ENCODE measurements around the gene TLR9. TPM values are rescaled to one million over a fixed set of nuclear protein-coding genes. Genes with fewer than 3 reads are reported as not detected.

Gene TLR9
- total RNA-seq, 1 donor from 2014 or later = not detected

DNA sequence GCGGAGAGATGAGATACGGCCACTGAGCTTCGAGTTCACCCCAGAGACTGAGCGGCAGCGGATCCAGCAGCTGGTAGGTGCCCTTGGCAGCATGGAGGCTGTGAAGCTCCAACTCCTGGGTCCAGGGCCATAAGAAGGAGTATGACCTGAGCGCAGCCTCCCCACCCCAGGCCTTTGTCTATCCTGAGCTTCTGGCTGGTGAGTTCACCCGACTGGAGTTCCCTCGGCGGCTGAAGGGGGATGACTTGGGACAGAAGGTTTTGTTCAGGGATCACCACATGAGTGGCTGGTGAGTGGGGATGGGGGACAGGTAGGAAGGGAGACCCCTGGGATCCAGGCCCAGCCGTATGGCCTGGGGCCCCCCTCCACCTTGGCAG is 22.7 kb upstream of the TLR9 start:
- DNase-seq (ENCODE audit: extremely low spot score in 2 of 2) = no peak
- no peaks in the 10 kb centered on the region for H3K27me3 ChIP-seq
- TF ChIP-seq POLR2AphosphoS5 (IDR thresholded peaks at IDR 0.05; ENCODE audit: insufficient read depth in 1 of 2, low read depth in 1 of 2) (no peak), POLR2A (IDR thresholded peaks at IDR 0.05) (no peak)
- TF ChIP-seq, protein P1, sequence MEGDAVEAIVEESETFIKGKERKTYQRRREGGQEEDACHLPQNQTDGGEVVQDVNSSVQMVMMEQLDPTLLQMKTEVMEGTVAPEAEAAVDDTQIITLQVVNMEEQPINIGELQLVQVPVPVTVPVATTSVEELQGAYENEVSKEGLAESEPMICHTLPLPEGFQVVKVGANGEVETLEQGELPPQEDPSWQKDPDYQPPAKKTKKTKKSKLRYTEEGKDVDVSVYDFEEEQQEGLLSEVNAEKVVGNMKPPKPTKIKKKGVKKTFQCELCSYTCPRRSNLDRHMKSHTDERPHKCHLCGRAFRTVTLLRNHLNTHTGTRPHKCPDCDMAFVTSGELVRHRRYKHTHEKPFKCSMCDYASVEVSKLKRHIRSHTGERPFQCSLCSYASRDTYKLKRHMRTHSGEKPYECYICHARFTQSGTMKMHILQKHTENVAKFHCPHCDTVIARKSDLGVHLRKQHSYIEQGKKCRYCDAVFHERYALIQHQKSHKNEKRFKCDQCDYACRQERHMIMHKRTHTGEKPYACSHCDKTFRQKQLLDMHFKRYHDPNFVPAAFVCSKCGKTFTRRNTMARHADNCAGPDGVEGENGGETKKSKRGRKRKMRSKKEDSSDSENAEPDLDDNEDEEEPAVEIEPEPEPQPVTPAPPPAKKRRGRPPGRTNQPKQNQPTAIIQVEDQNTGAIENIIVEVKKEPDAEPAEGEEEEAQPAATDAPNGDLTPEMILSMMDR (IDR thresholded peaks at IDR 0.05) = no peak
- intact Hi-C loops (cut with DNase I) = no loop called here
- H3K4me3 ChIP-seq = no peak overlapping the region
- no peak overlapping the region for H3K27ac ChIP-seq
- H3K4me1 ChIP-seq = peaks cover 49% of the 10 kb centered on the region
- H3K9me3 ChIP-seq = no peaks in the 10 kb centered on the region
- H3K36me3 ChIP-seq = peaks cover 0 to 12% of the 10 kb centered on the region in 2 donors

- peaks cover 0 to 12% of the 10 kb centered on the region in 2 donors for H3K36me3 ChIP-seq
- H3K4me3 ChIP-seq = no peak overlapping the region
- H3K4me1 ChIP-seq = peaks cover 43% of the 10 kb centered on the region
These were observed 22.1 kb upstream of the TLR9 start for GRCh38 chr3:52247409-52248164.

GRCh38 chr3:52246728-52247408 is 21.4 kb upstream of the TLR9 start:
- no peaks in the 10 kb centered on the region for H3K27me3 ChIP-seq
- H3K4me3 ChIP-seq = peak overlapping the region; percentile 62 to 70
- intact Hi-C loops (cut with DNase I) = no loop called here
- H3K4me1 ChIP-seq = peaks cover 37% of the 10 kb centered on the region
- DNase-seq (ENCODE audit: extremely low spot score in 2 of 2) = peak in 1 of 2 donors; percentile 89
- H3K36me3 ChIP-seq = peaks cover 0 to 12% of the 10 kb centered on the region in 2 donors
- no peaks in the 10 kb centered on the region for H3K9me3 ChIP-seq
- TF ChIP-seq POLR2AphosphoS5 (IDR thresholded peaks at IDR 0.05; ENCODE audit: insufficient read depth in 1 of 2, low read depth in 1 of 2) (no peak), POLR2A (IDR thresholded peaks at IDR 0.05) (no peak)
- TF ChIP-seq, protein P1 (IDR thresholded peaks at IDR 0.05) = no peak
- H3K27ac ChIP-seq = peak overlapping the region; percentile 91

More at GRCh38 chr3:52247409-52248164, 22.1 kb upstream of the TLR9 start:
- peak overlapping the region; percentile 91 for H3K27ac ChIP-seq
- H3K27me3 ChIP-seq = no peaks in the 10 kb centered on the region
- H3K9me3 ChIP-seq = no peaks in the 10 kb centered on the region
- intact Hi-C loops (cut with DNase I) = no loop called here
- no peak for DNase-seq (ENCODE audit: extremely low spot score in 2 of 2)
- TF ChIP-seq POLR2A (IDR thresholded peaks at IDR 0.05) = no peak
- TF ChIP-seq POLR2AphosphoS5 (IDR thresholded peaks at IDR 0.05; ENCODE audit: insufficient read depth in 1 of 2, low read depth in 1 of 2) = no peak
- TF ChIP-seq, protein P1 (IDR thresholded peaks at IDR 0.05) = no peak

- intact Hi-C loops (cut with DNase I) = no loop called here
- Histone ChIP-seq H3K36me3 (peaks cover 0 to 12% of the 10 kb centered on the region in 2 donors), H3K9me3 (no peaks in the 10 kb centered on the region), H3K4me3 (peak overlapping the region; percentile 62 to 70), H3K27me3 (no peaks in the 10 kb centered on the region), H3K4me1 (peaks cover 30% of the 10 kb centered on the region), H3K27ac (peak overlapping the region; percentile 91)
- no peak for DNase-seq (ENCODE audit: extremely low spot score in 2 of 2)
- TF ChIP-seq POLR2A (IDR thresholded peaks at IDR 0.05) = no peak
- TF ChIP-seq, protein P1 (IDR thresholded peaks at IDR 0.05) = no peak
- TF ChIP-seq POLR2AphosphoS5 (IDR thresholded peaks at IDR 0.05; ENCODE audit: insufficient read depth in 1 of 2, low read depth in 1 of 2) = no peak
These were observed 20.8 kb upstream of the TLR9 start for GRCh38 chr3:52246264-52246620.

Measured in vagina (tissue), 2 donors.